Caco-2 (cell line): ENCODE measurements around the gene SIRT7. TPM values are rescaled to one million over a fixed set of nuclear protein-coding genes. Genes with fewer than 3 reads are reported as not detected.
A peak's percentile ranks its signal among the peaks of the same experiment; 100 is the strongest.

Experiments
- BruUV-seq: library from RNA; stranded (reverse); fragments of 400-500 nt; replicated peaks from 2 replicates; lab custom pipeline; 2021; lab: Mats Ljungman, UMichigan
- CTCF ChIA-PET: fragments of 300-600 bp; sonication (Branson Sonifier 250); formaldehyde crosslinking; loops from one replicate; lab custom pipeline; 2022; ENCODE audit warnings: antibody characterized with exemption; lab: Charles Lee
- POLR2A ChIA-PET: fragments of 300-600 bp; sonication (Branson Sonifier 250); formaldehyde crosslinking; loops from one replicate; lab custom pipeline; 2022; ENCODE audit warnings: antibody characterized with exemption; lab: Charles Lee
- DNase-seq, 2 experiments: peaks; one replicate each; pipeline versions ENCODE4 v3.0.0 to v3.0.0-alpha.2; 2020 to 2022
- H3K27me3 ChIP-seq: replicated peaks from 2 replicates; pipeline ENCODE4 v1.6.0; 2011; ENCODE audit warnings: low read length; ENCODE audit not compliant: control insufficient read depth, insufficient read depth
- H3K36me3 ChIP-seq: 2 replicates; pipeline ENCODE4 v1.5.1; 2011; ENCODE audit warnings: low read length; ENCODE audit not compliant: control insufficient read depth, insufficient read depth
- H3K4me1 ChIP-seq: fragments of 250-450 bp; sonication (Bioruptor Pico); 2 replicates; pipeline ENCODE4 v1.5.1; 2020; ENCODE audit warnings: mild to moderate bottlenecking
- H3K4me3 ChIP-seq: 2 replicates; pipeline ENCODE4 v1.5.1; 2011; ENCODE audit warnings: low read depth, mild to moderate bottlenecking, control low read depth, low read length
- H3K9me3 ChIP-seq: fragments of 250-450 bp; sonication (Bioruptor Pico); 2 replicates; pipeline ENCODE4 v1.5.1; 2020; ENCODE audit warnings: mild to moderate bottlenecking, moderate library complexity
- H3K27ac Mint-ChIP-seq: one replicate; pipeline ENCODE4 v1.8.0; 2022; ENCODE audit warnings: mixed read lengths; ENCODE audit not compliant: unreplicated experiment
- H3K27me3 Mint-ChIP-seq: one replicate; pipeline ENCODE4 v1.8.0; 2022; ENCODE audit warnings: mixed read lengths; ENCODE audit not compliant: insufficient read depth, unreplicated experiment
- H3K36me3 Mint-ChIP-seq: one replicate; pipeline ENCODE4 v1.8.0; 2022; ENCODE audit warnings: mild to moderate bottlenecking, mixed read lengths; ENCODE audit not compliant: insufficient read depth, unreplicated experiment
- H3K4me1 Mint-ChIP-seq: one replicate; pipeline ENCODE4 v1.8.0; 2022; ENCODE audit warnings: low read depth, mixed read lengths; ENCODE audit not compliant: unreplicated experiment
- H3K4me3 Mint-ChIP-seq: one replicate; pipeline ENCODE4 v1.8.0; 2022; ENCODE audit warnings: mild to moderate bottlenecking, moderate library complexity, mixed read lengths; ENCODE audit not compliant: unreplicated experiment
- H3K9me3 Mint-ChIP-seq: one replicate; pipeline ENCODE4 v1.8.0; 2022; ENCODE audit warnings: mixed read lengths; ENCODE audit not compliant: unreplicated experiment
- intact Hi-C: fragments of 100-400 bp; cut with micrococcal nuclease; formaldehyde crosslinking; loops from one replicate; pipeline ENCODE4 v1.10.0; 2022; ENCODE audit not compliant: unreplicated experiment
- total RNA-seq: library from RNA; stranded (reverse); gene quantifications from 2 replicates; pipeline ENCODE4 v1.2.3, GENCODE V29; 2022
- TF ChIP-seq, protein P1 (sequence below), 2 experiments: fragments of 200-600 bp in 1 of 2; IDR thresholded peaks; 1 replicate in 1 of 2; 2 replicates in 1 of 2; pipeline versions ENCODE4 v1.5.1 to v1.8.0; 2011 to 2022; ENCODE audit warnings: antibody characterized with exemption in 1 of 2, control low read depth in 1 of 2, inconsistent platforms in 1 of 2, low read depth in 1 of 2, low read length in 1 of 2, mild to moderate bottlenecking in 1 of 2, moderate library complexity in 1 of 2; ENCODE audit not compliant: insufficient read depth in 1 of 2, severe bottlenecking in 1 of 2, unreplicated experiment in 1 of 2

Gene SIRT7
- total RNA-seq, 1 experiment from 2014 or later = 55.6 TPM

DNA sequence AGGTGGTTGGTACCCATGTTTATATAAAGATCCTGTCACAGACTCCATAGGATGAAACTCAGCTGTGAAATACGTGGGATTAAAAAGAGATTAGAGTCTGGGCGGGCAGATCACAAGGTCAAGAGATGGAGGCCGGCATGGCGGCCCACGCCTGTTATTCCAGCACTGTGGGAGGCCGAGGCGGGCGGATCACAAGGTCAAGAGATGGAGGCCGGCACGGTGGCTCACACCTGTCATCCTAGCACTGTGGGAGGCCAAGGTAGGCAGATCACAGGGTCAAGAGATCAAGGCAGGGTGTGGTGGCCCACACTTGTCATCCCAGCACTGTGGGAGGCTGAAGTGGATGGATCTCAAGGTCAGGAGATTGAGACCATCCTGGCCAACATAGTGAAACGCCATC lies 22.6 kb downstream of the SIRT7 start:
- Histone ChIP-seq H3K27me3 (no peaks in the 10 kb centered on the region), H3K4me1 (peaks cover 6% of the 10 kb centered on the region; the same call in 1 of the 2 replicates), H3K4me3 (no peak overlapping the region), H3K36me3 (peaks cover 5% of the 10 kb centered on the region), H3K9me3 (no peaks in the 10 kb centered on the region)
- CTCF ChIA-PET = no interaction called here
- no peak overlapping the region for H3K27ac Mint-ChIP-seq
- TF ChIP-seq, protein P1, sequence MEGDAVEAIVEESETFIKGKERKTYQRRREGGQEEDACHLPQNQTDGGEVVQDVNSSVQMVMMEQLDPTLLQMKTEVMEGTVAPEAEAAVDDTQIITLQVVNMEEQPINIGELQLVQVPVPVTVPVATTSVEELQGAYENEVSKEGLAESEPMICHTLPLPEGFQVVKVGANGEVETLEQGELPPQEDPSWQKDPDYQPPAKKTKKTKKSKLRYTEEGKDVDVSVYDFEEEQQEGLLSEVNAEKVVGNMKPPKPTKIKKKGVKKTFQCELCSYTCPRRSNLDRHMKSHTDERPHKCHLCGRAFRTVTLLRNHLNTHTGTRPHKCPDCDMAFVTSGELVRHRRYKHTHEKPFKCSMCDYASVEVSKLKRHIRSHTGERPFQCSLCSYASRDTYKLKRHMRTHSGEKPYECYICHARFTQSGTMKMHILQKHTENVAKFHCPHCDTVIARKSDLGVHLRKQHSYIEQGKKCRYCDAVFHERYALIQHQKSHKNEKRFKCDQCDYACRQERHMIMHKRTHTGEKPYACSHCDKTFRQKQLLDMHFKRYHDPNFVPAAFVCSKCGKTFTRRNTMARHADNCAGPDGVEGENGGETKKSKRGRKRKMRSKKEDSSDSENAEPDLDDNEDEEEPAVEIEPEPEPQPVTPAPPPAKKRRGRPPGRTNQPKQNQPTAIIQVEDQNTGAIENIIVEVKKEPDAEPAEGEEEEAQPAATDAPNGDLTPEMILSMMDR (IDR thresholded peaks at IDR 0.05; ENCODE audit: insufficient read depth in 1 of 2, low read depth in 1 of 2, low read length in 1 of 2, severe bottlenecking in 1 of 2, unreplicated experiment in 1 of 2) = no peak
- POLR2A ChIA-PET = no interaction called here
- H3K9me3 Mint-ChIP-seq = no peaks in the 10 kb centered on the region
- no peak for DNase-seq
- no peaks in the 10 kb centered on the region for H3K4me1 Mint-ChIP-seq
- H3K4me3 Mint-ChIP-seq = no peak overlapping the region
- intact Hi-C loops = no loop called here
- no peaks in the 10 kb centered on the region for H3K27me3 Mint-ChIP-seq
- peaks cover 89% of the 10 kb centered on the region for H3K36me3 Mint-ChIP-seq
- no TSS peak for BruUV-seq

- Mint-ChIP-seq H3K27ac (peak overlapping the region; percentile 99), H3K4me3 (peak overlapping the region; percentile 91), H3K9me3 (no peaks in the 10 kb centered on the region), H3K4me1 (no peaks in the 10 kb centered on the region), H3K27me3 (no peaks in the 10 kb centered on the region), H3K36me3 (peaks cover 92% of the 10 kb centered on the region)
- no TSS peak for BruUV-seq
- ChIA-PET CTCF (interaction anchor here (1.4 kb wide), 1 partner anchor 146 kb away, joined by 4 read pairs; the partner anchor contains the start of gene DCXR), POLR2A (interaction anchor here (0.5 to 1.1 kb wide), 3 partner anchors 9 to 30 kb away, joined by 3 to 7 read pairs (median 4); no protein-coding TSS in a partner anchor)
- Histone ChIP-seq H3K9me3 (no peaks in the 10 kb centered on the region), H3K4me1 (peaks cover 11% of the 10 kb centered on the region), H3K36me3 (peaks cover 13% of the 10 kb centered on the region), H3K27me3 (no peaks in the 10 kb centered on the region), H3K4me3 (peak overlapping the region; percentile 81)
- TF ChIP-seq, protein P1 (IDR thresholded peaks at IDR 0.05; ENCODE audit: insufficient read depth in 1 of 2, low read depth in 1 of 2, low read length in 1 of 2, severe bottlenecking in 1 of 2, unreplicated experiment in 1 of 2) = no peak
- DNase-seq = no peak
- intact Hi-C loops = loop anchor here (1.0 kb wide), 1 partner anchor 19 kb away; no protein-coding TSS in a partner anchor
Measured at GRCh38 chr17:81891303-81891552, 26.7 kb downstream of the SIRT7 start.

DNA sequence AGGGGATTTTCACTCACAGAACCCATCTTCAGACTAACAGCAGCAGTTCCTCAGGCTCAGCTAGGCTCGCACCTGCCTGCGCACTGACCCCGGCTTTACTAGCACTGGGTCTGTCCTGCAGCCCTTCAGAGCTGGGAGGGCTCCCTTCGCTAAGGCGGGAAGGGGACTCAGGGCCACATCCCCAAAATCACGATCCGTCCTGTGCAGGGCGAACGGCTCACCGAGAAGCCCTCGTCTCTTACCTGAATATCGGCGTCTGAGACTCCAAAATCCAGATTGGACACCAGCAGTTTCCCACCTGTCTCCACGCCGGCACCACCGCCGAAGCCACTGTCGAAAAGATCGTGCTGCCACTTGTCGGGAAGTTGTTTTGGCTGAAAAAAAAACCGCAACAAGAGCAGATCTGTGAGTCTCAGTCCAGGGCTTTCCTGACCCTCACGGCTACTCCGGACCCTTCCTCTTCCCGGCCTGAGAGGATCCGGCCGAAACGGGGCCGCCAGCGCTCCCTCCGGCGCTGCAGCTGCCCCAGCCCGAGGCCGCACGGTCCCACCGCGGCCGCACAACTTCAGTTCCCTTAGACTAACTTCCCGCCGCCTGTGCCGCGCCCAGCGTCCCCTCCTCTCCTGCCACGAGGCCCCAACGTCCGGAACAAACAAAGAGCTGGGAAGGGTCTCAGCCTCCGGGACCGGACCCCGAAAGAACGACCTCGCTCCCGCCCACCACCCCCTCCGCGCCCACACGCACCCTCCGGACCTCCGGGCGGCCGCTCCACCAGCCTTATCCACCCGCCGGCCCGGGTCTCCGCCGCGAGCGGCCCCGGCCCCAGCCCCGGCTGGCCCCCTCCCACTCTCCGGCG lies 27.3 kb downstream of the SIRT7 start:
- Mint-ChIP-seq H3K27me3 (no peaks in the 10 kb centered on the region), H3K4me1 (no peaks in the 10 kb centered on the region), H3K36me3 (peaks cover 92% of the 10 kb centered on the region), H3K9me3 (no peaks in the 10 kb centered on the region), H3K27ac (peak overlapping the region; percentile 99), H3K4me3 (peak overlapping the region; percentile 91)
- ChIA-PET CTCF (interaction anchor here (0.6 to 1.4 kb wide), 2 partner anchors 147 to 494 kb away, joined by 4 to 7 read pairs; partner anchors contain the start of gene DCXR), POLR2A (interaction anchor here (0.9 to 1.1 kb wide), 2 partner anchors 13 to 30 kb away, joined by 3 to 4 read pairs; no protein-coding TSS in a partner anchor)
- H3K4me3 ChIP-seq = peak overlapping the region; percentile 81
- TF ChIP-seq, protein P1 (IDR thresholded peaks at IDR 0.05; ENCODE audit: insufficient read depth in 1 of 2, low read depth in 1 of 2, low read length in 1 of 2, severe bottlenecking in 1 of 2, unreplicated experiment in 1 of 2) = no peak
- peaks cover 11% of the 10 kb centered on the region for H3K4me1 ChIP-seq
- BruUV-seq = no TSS peak
- H3K36me3 ChIP-seq = peaks cover 13% of the 10 kb centered on the region
- no peak for DNase-seq
- H3K9me3 ChIP-seq = no peaks in the 10 kb centered on the region
- H3K27me3 ChIP-seq = no peaks in the 10 kb centered on the region
- intact Hi-C loops = loop anchor here (1.0 kb wide), 1 partner anchor 20 kb away; no protein-coding TSS in a partner anchor
